ENCODE measurements around the gene PRR5L.

The PRR5L gene

GRCh38 chr11:36328966-36329673 is 33.0 kb downstream of the PRR5L start:
- DNase-seq, result no peak

- no peak for DNase-seq
Measured at GRCh38 chr11:36330411-36330810, 34.3 kb downstream of the PRR5L start.

DNA sequence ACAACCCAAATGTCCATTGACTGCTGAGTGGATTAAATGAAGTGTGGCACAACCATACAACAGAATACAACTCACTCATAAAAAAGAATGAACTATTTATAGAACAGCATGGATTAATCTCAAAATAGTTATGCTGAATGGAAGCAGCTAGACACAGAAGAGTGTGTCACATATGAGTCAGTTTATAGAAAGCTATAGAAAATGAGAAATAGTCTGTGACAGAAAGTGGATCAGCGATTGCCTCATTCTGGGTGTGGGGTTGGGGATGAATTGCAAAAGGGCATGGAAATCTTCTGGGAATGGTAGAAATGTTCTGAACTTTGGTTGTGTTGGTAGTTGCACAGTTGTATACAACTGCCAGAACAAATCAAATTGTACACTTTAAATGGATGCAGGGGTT is 37.4 kb downstream of the PRR5L start:
- DNase-seq, result no peak

DNA sequence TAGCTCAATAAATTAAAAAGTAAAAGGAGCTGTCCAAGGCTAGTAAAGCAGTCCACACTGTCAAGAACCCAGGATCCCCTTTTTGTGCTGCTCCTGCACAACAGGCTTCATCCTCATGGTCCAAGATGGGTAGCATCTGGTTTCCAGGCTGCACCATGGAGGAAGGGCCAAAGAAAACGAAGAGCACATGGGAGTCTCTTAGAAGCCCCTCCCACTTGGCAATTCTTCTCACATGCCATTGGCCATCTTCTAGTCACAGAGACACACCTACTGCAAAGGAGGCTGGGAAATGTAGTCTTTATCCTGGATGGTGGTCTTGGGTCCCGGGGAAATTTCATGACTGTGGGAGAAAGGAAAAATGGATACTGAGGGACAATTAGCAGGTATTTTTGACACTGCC is 37.8 kb downstream of the PRR5L start:
- no peak for DNase-seq

- DNase-seq, result no peak
Measured at GRCh38 chr11:36339888-36340287, 43.8 kb downstream of the PRR5L start.

DNA sequence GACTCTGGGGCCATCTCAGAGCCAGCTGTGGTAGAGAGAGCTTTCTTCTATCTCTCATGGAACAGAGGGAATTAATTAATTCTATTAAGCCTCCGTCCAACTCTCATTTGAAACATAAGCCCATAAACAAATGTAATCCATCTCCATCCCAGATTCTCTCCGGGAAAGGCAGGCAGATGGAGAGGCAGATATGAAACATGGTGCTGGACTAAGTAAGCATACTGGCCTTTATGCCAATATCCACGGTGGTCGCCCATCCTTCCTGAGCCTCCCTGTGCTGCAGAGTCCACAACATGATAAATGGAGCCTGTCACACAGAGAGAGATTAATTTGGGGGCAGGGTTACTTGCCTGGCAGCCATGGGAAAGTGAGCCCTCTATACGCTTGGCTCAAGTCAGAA is 44.8 kb downstream of the PRR5L start:
- DNase-seq, result no peak

GRCh38 chr11:36341915-36342314 is 45.8 kb downstream of the PRR5L start:
- DNase-seq, result no peak

- DNase-seq, result no peak
Measured at GRCh38 chr11:36342327-36342726, 46.2 kb downstream of the PRR5L start.

GRCh38 chr11:36343436-36343835 is 47.3 kb downstream of the PRR5L start:
- DNase-seq, result no peak

GRCh38 chr11:36345084-36345511 is 49.0 kb downstream of the PRR5L start:
- no peak for DNase-seq

DNA sequence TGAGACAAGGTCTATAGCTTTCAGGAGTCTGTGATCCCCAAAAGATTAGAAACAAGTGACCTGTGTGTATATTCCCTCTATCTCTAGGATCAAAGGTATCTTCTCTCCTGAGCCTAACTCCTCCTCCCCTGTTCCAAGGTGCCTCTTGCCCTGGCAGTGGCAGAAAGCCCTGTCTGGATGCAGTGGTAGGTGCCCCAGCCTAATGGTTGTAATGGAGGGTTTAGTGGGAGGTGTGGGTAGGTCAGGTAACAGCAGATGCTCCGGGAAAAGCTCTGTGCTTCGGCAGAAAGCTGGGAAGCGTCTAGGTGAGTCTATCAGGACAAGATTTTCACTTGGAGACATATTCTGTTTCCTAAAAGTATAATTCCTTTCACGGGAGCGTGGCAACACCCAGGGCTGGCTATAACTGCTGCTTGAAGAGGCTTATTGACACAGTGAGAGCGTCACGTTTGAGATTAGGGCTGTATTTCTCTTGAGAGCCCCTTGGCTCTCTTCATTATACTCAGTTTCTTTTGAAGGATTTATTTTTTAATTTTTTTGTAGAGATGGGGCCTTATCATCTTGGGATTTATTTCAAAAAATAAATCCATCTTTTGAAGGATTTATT is 49.5 kb downstream of the PRR5L start:
- DNase-seq, result no peak

DNA sequence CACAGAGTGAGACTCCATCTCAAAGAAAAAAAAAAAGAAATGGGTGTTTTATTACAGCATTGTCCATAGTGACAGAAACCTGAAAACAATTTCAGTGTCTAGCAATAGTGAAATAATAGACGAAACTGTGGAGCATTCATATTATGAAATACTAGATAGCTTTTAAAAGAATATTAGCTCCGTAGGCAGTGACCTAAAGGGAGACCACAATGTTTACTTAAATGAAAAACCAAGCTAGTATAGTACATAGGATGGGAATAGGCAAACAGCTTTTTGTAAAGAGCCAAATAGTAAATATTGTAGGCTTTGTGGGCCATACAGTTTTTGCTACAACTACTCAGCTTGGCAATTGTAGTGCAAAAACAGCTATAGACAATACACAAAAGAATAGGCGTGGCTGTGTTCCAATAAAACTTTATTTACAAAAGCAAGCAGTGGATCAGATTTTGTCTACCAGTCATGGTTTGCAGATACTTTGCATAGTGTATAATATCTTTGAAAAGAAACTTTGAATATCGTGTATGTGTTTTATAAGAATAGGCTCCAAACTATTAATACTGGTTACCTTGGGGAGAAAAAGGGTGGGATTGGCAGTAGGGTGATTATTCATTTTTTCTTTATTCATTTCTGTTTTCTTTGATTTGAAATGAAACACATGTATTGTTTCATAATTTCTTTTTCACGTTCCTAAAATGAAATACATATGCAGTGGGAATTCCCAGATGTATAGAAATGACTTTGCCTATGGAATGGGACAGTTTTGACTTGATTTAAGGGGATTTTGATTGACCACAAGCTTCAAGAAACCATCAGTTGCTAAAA is 50.7 kb downstream of the PRR5L start:
- no peak for DNase-seq

DNA sequence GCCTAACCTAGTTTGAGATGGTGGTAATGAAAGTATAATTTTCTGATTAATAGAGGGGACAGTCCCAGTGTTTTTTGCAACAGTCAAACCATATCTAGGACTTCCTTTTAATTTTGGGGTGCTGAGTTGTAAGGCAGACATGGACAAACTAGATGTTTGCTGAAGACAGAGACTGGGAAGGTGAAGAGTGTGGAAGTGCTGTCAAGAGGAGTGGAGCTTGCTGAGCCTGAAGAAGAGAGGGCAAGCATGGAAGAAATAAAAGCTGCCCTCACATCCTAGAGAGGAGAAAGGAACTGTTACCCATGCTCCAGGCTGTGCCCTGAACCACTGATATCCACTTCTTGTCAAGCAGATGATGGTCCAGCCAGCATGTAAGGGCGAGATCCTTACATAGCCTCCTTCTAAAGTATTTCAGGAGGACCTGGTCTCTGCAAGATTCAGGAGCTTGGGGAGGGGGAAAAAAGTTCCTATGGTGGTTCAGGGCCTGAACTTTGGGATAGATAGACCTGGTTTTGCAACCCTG is 51.4 kb downstream of the PRR5L start:
- DNase-seq, result no peak

DNA sequence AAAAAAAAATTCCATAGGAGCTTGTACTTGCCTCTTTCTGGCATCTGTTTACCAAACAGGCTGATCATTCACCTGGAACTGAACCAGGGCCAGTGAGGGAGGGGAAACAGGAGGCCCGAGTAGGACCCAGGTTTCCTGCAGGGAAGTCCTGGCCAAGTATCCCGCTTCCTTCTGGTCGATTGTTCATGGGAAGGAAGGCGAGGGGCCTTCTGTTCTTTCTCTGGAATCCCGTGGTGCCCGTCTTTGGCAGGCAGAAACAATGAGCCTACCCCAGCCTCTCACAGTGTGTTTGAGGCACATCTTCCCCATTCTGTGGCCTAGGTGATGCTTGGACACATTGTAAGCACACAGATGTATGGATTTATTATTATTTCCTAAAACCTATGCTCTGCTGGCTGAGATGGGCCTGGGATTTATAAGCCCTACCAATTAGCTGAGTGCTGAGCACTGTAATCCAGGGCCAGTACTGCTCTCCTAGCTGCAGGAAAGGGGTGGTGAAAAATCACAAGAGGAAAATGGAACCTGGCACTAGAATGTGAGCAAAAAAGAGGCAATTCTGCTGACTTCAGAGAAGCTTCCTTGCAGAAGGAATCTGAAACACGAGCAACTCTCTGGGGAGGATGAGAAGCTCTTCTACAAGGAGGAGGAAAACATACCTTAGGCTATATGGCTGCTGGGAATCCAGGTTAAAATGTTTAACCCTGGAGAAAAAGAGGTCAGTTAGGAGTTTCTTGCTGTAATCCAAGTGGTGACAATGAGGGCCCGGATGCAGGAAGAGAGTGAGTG is 53.5 kb downstream of the PRR5L start:
- no peak for DNase-seq

DNA sequence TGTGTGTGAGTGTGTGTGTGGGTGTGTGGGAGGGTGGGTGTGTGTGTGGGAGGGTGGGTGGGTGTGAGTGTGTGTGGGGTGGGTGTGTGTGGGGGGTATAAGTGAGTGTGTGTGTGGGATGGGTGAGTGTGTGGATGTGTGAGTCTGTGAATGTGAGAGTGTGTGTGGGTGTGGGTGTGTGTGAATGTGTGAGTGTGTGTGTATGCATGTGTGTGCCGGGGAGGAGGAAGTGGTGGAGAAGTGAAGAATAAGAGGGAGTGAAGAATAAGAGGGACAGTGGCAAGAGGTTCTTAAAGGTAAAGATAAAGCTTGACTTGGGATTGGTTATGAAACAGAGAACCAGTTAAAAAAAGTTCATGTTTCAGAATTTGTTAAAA is 54.0 kb downstream of the PRR5L start:
- DNase-seq, result no peak

DNA sequence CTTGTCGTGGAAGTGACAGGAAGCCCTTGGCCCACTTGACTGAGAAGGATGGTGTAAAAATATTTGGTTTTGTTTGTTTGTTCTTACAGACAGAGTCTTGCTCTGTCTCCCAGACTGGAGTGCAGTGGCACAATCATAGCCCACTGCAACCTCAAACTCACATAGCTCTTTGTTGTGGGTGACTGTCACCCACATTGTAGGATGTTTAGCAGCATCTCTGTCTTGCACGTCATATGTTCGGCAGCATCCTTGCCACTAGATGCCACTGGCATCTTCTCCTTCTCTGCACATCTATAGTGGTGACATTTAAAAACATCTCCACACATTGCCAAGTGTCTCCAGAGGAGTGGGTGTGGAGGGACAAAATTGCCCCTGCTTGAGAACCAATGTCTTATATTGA is 56.8 kb downstream of the PRR5L start:
- DNase-seq, result no peak

DNA sequence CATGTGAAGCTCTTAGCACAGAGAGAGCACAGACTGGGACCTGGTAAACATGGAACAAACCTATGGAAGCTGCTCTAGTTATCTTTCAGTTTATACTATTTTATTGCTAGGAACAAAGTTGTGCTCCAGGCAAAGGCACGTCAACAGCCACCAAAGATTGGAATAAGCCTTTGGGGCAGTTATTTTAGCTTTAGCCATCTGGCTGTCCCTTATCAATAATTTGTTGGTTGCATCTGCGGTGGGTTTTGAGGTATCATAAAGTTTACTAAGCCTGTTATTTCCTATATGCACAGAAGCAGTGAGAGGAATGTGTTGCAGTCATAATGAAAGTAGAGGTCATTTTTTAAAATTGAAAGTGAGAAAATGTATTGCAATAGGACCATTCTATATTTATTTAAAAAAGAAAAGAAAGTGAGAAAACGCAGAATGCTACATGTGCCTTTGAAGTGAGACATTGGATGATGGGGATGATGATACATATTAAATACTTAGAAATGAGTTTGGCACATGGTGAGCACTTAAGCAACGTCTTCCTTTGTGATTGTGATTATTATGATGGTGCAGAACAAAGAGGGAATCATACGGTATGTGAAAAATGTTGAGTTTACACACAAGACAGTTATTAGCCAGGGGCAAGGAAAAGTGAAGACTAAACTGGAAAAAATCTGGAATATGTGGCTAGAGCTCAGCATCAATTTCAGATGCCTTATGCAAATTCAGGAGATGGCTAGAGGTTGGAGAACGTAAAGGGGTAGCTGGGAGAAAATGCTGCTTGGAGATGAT is 58.3 kb downstream of the PRR5L start:
- no peak for DNase-seq

- no peak for DNase-seq
Measured at GRCh38 chr11:36356201-36356600, 60.1 kb downstream of the PRR5L start.

- no peak for DNase-seq
Measured at GRCh38 chr11:36357831-36358230, 61.7 kb downstream of the PRR5L start.

GRCh38 chr11:36358436-36358835 is 62.3 kb downstream of the PRR5L start:
- no peak for DNase-seq

- no peak for DNase-seq
Measured at GRCh38 chr11:36360318-36360717, 64.2 kb downstream of the PRR5L start.

DNA sequence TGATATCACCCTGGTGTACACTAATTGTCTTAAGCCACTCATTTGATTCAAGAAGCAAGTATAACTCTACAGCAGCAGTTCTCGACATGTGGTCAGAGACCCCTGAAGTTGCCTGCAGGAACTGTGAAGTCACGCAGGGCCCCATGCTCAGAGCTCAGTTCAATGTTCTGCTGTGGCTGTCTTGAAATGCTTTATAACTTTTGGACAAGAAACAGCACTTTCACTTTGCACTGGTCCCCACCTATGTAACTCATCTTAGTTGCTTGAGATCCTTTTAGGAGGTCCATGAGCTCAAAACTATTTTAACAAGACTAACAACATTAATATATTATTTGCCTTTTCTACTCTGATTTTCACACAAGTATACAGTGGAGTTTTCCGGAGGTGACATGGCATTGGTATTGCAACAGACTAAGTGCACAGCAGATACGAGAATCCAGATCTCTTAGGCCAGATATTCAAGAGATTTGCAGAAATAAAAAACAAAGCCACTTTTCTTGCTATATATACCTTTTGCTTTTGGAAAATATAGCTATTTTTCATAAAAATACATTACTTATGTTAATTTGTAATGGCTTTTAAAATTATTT is 64.8 kb downstream of the PRR5L start:
- no peak for DNase-seq

Measured in NCI-H1694 treated with DMSO at 0.1 percent for 48 hours (cell line).